Measurements from ENCODE around the gene ABCC5.

Gene ABCC5

GRCh38 chr3:183984749-183985729, 32.6 kb downstream of the ABCC5 start:
- DNase-seq (ENCODE audit: insufficient read length, low spot score) (no peak), FAIRE-seq (no peak)
- TF ChIP-seq TAF1 (IDR thresholded peaks at IDR 0.05; ENCODE audit: low read depth, low read length), result no peak
- no peak for TF ChIP-seq POLR2AphosphoS5 (IDR thresholded peaks at IDR 0.05; ENCODE audit: low read depth, low read length)
- no peak for TF ChIP-seq POU2F2 (IDR thresholded peaks at IDR 0.05; ENCODE audit: low read depth, low read length)
- no peak for TF ChIP-seq PAX5 (IDR thresholded peaks at IDR 0.05; ENCODE audit: insufficient read depth, low read length, severe bottlenecking)
- TF ChIP-seq SPI1 (IDR thresholded peaks at IDR 0.05; ENCODE audit: low read depth, low read length), result no peak
- TF ChIP-seq POLR2A (IDR thresholded peaks at IDR 0.05; ENCODE audit: low read depth, low read length), result no peak

GRCh38 chr3:183984127-183984740, 33.5 kb downstream of the ABCC5 start:
- no peak for FAIRE-seq
- DNase-seq (ENCODE audit: insufficient read length, low spot score), result no peak
- TF ChIP-seq POU2F2 (IDR thresholded peaks at IDR 0.05; ENCODE audit: low read depth, low read length), result no peak
- no peak for TF ChIP-seq TAF1 (IDR thresholded peaks at IDR 0.05; ENCODE audit: low read depth, low read length)
- TF ChIP-seq POLR2A (IDR thresholded peaks at IDR 0.05; ENCODE audit: low read depth, low read length), result no peak
- no peak for TF ChIP-seq PAX5 (IDR thresholded peaks at IDR 0.05; ENCODE audit: insufficient read depth, low read length, severe bottlenecking)
- TF ChIP-seq POLR2AphosphoS5 (IDR thresholded peaks at IDR 0.05; ENCODE audit: low read depth, low read length), result no peak
- no peak for TF ChIP-seq SPI1 (IDR thresholded peaks at IDR 0.05; ENCODE audit: low read depth, low read length)

GRCh38 chr3:183981990-183982644, 35.6 kb downstream of the ABCC5 start:
- no peak for FAIRE-seq
- no peak for DNase-seq (ENCODE audit: insufficient read length, low spot score)
- TF ChIP-seq SPI1 (IDR thresholded peaks at IDR 0.05; ENCODE audit: low read depth, low read length) (no peak), POLR2A (IDR thresholded peaks at IDR 0.05; ENCODE audit: low read depth, low read length) (no peak), POU2F2 (IDR thresholded peaks at IDR 0.05; ENCODE audit: low read depth, low read length) (no peak)

- FAIRE-seq, result no peak
- no peak for DNase-seq (ENCODE audit: insufficient read length, low spot score)
- TF ChIP-seq TAF1 (IDR thresholded peaks at IDR 0.05; ENCODE audit: low read depth, low read length) (no peak), POLR2AphosphoS5 (IDR thresholded peaks at IDR 0.05; ENCODE audit: low read depth, low read length) (no peak), SPI1 (IDR thresholded peaks at IDR 0.05; ENCODE audit: low read depth, low read length) (no peak), POLR2A (IDR thresholded peaks at IDR 0.05; ENCODE audit: low read depth, low read length) (no peak)
Observed at GRCh38 chr3:183980403-183980802, 37.3 kb downstream of the ABCC5 start.

DNA sequence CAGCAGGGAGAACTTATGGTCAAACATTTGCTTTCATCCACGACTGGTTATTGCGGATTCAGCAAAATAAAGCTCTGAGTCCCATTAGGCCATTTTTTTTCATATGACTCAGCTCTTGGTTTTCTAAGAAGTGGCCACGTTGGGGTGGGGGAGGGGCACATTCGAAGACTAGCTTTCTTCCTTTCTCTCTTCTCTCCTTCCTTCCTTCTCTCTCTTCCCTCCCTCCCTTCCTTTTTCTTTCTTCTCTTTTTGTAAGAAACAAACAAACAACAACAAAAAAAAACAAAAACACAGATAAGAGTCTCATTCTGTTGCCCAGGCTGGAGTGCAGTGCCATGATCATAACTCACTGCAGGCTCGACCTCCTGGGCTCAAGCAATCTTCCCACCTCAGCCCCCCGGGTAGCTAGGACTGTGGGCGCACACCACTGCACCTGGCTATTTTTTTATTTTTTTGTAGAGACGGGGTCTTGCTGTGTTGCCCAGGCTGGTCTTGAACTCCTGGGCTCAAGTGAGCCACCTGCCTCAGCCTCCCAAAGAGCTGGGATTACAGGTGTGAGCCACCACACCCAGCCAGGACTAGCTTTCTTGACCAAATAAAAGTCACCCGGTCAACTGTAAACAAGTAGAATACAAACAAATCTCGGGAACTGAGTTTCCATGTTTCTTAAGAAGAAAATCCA, 41.6 kb downstream of the ABCC5 start:
- FAIRE-seq, result no peak

GRCh38 chr3:183968666-183969245, 48.9 kb downstream of the ABCC5 start:
- no peak for DNase-seq (ENCODE audit: insufficient read length, low spot score)
- TF ChIP-seq POLR2A (IDR thresholded peaks at IDR 0.05; ENCODE audit: low read depth, low read length) (no peak), PAX5 (IDR thresholded peaks at IDR 0.05; ENCODE audit: insufficient read depth, low read length, severe bottlenecking) (no peak), POLR2AphosphoS5 (IDR thresholded peaks at IDR 0.05; ENCODE audit: low read depth, low read length) (no peak), POU2F2 (IDR thresholded peaks at IDR 0.05; ENCODE audit: low read depth, low read length) (no peak), TAF1 (IDR thresholded peaks at IDR 0.05; ENCODE audit: low read depth, low read length) (no peak), SPI1 (IDR thresholded peaks at IDR 0.05; ENCODE audit: low read depth, low read length) (no peak)
- FAIRE-seq, result no peak

More for the DNA sequence above, 41.6 kb downstream of the ABCC5 start:
- no peak for DNase-seq (ENCODE audit: insufficient read length, low spot score)
- TF ChIP-seq POLR2AphosphoS5 (IDR thresholded peaks at IDR 0.05; ENCODE audit: low read depth, low read length), result no peak
- no peak for TF ChIP-seq POLR2A (IDR thresholded peaks at IDR 0.05; ENCODE audit: low read depth, low read length)
- no peak for TF ChIP-seq TAF1 (IDR thresholded peaks at IDR 0.05; ENCODE audit: low read depth, low read length)
- no peak for TF ChIP-seq POU2F2 (IDR thresholded peaks at IDR 0.05; ENCODE audit: low read depth, low read length)
- TF ChIP-seq SPI1 (IDR thresholded peaks at IDR 0.05; ENCODE audit: low read depth, low read length), result no peak
- TF ChIP-seq PAX5 (IDR thresholded peaks at IDR 0.05; ENCODE audit: insufficient read depth, low read length, severe bottlenecking), result no peak

DNA sequence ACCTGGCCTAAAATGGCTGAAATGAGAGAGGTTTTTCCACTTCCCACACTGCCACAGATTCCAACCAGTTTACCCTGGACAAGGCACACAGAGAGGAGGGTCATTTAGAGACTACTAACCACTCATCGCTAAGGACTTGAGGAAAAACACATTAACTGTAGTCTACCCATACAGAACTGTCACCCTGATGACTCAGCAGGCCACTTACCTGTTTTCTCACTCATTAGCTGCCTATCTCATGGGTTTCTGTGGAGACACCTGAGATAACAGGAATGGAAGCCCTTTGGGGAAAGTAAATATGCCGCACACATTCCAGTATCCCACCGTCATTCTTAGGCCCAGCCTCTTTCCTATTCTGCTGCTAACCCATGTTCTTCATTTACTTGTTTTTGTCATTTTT, 50.0 kb downstream of the ABCC5 start:
- no peak for TF ChIP-seq POU2F2 (IDR thresholded peaks at IDR 0.05; ENCODE audit: low read depth, low read length)
- TF ChIP-seq SPI1 (IDR thresholded peaks at IDR 0.05; ENCODE audit: low read depth, low read length), result no peak
- no peak for TF ChIP-seq POLR2AphosphoS5 (IDR thresholded peaks at IDR 0.05; ENCODE audit: low read depth, low read length)
- TF ChIP-seq POLR2A (IDR thresholded peaks at IDR 0.05; ENCODE audit: low read depth, low read length), result no peak
- no peak for TF ChIP-seq TAF1 (IDR thresholded peaks at IDR 0.05; ENCODE audit: low read depth, low read length)
- no peak for TF ChIP-seq PAX5 (IDR thresholded peaks at IDR 0.05; ENCODE audit: insufficient read depth, low read length, severe bottlenecking)
- FAIRE-seq (no peak), DNase-seq (ENCODE audit: insufficient read length, low spot score) (no peak)

DNA sequence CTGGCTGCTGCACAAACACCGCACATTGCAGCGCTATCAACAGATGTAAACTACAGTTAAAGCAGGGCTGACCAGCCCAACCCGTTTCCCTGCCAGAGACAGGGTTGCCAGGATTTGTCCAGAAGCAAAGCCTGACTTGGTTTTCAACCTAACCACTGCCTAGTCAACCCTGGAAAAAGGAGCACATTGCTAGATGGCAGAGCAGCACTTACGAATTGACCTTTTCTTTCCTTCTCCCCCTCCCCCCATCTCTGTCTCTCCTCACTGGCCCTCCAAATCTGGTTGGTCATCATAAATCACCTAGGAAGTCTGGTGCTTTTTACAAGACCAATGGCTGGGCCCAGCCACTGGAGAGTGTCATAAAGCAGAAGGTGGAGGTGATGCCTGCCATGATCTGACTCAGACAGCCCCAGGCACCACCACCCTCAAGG, 51.3 kb downstream of the ABCC5 start:
- no peak for FAIRE-seq
- TF ChIP-seq TAF1 (IDR thresholded peaks at IDR 0.05; ENCODE audit: low read depth, low read length), result no peak
- no peak for TF ChIP-seq POLR2A (IDR thresholded peaks at IDR 0.05; ENCODE audit: low read depth, low read length)
- no peak for TF ChIP-seq POU2F2 (IDR thresholded peaks at IDR 0.05; ENCODE audit: low read depth, low read length)
- no peak for DNase-seq (ENCODE audit: insufficient read length, low spot score)
